ENCODE data around the gene CGNL1. TPM values are rescaled to one million over a fixed set of nuclear protein-coding genes. Genes with fewer than 3 reads are reported as not detected.

The CGNL1 gene
- total RNA-seq, 6 donors from 2014 or later = 40.1 to 81.8 (median 63.0) TPM

- ATAC-seq (ENCODE audit: low FRiP score in 2 of 2) (no peak), DNase-seq (no peak)
- no peaks in the 10 kb centered on the region for H3K27me3 ChIP-seq
- no peaks in the 10 kb centered on the region for H3K9me3 ChIP-seq
- peaks cover 0 to 25% (median 13%) of the 10 kb centered on the region in 4 donors for H3K36me3 ChIP-seq
- peak overlapping the region in 3 of 4 donors; percentile 29 to 84 (median 71) for H3K27ac ChIP-seq
- H3K4me3 ChIP-seq = no peak overlapping the region
- no peak for TF ChIP-seq POLR2AphosphoS5 (IDR thresholded peaks at IDR 0.05)
- TF ChIP-seq POLR2A (IDR thresholded peaks at IDR 0.05) = no peak
- no peak for TF ChIP-seq EP300 (IDR thresholded peaks at IDR 0.05)
- TF ChIP-seq, protein P1, sequence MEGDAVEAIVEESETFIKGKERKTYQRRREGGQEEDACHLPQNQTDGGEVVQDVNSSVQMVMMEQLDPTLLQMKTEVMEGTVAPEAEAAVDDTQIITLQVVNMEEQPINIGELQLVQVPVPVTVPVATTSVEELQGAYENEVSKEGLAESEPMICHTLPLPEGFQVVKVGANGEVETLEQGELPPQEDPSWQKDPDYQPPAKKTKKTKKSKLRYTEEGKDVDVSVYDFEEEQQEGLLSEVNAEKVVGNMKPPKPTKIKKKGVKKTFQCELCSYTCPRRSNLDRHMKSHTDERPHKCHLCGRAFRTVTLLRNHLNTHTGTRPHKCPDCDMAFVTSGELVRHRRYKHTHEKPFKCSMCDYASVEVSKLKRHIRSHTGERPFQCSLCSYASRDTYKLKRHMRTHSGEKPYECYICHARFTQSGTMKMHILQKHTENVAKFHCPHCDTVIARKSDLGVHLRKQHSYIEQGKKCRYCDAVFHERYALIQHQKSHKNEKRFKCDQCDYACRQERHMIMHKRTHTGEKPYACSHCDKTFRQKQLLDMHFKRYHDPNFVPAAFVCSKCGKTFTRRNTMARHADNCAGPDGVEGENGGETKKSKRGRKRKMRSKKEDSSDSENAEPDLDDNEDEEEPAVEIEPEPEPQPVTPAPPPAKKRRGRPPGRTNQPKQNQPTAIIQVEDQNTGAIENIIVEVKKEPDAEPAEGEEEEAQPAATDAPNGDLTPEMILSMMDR (IDR thresholded peaks at IDR 0.05) = no peak
- H3K4me1 ChIP-seq = peaks cover 27 to 39% (median 33%) of the 10 kb centered on the region in 4 donors
- WGBS, 2 donors = 43 to 62% methylated on average over 5 of the region's 5 CpGs
These were observed 172.5 kb downstream of the CGNL1 start for GRCh38 chr15:57548835-57549234.

- TF ChIP-seq, protein P1 (IDR thresholded peaks at IDR 0.05) = no peak
- TF ChIP-seq EP300 (IDR thresholded peaks at IDR 0.05) = no peak
- TF ChIP-seq POLR2A (IDR thresholded peaks at IDR 0.05) = no peak
- no peak for TF ChIP-seq POLR2AphosphoS5 (IDR thresholded peaks at IDR 0.05)
- DNase-seq (no peak), ATAC-seq (ENCODE audit: low FRiP score in 2 of 2) (no peak)
- 81 to 82% methylated on average over 6 of the region's 6 CpGs for WGBS, 2 donors
- Histone ChIP-seq H3K27ac (peak overlapping the region in 3 of 4 donors; percentile 71 to 84 (median 80)), H3K4me1 (peaks cover 31 to 49% (median 37%) of the 10 kb centered on the region in 4 donors), H3K27me3 (no peaks in the 10 kb centered on the region), H3K4me3 (no peak overlapping the region), H3K36me3 (peaks cover 0 to 24% (median 10%) of the 10 kb centered on the region in 4 donors), H3K9me3 (no peaks in the 10 kb centered on the region)
These were observed 173.6 kb downstream of the CGNL1 start for GRCh38 chr15:57549935-57550334.

GRCh38 chr15:57550640-57551039, 174.3 kb downstream of the CGNL1 start:
- Histone ChIP-seq H3K36me3 (peaks cover 0 to 19% (median 8%) of the 10 kb centered on the region in 4 donors), H3K4me3 (no peak overlapping the region), H3K27me3 (no peaks in the 10 kb centered on the region), H3K4me1 (peaks cover 31 to 49% (median 40%) of the 10 kb centered on the region in 4 donors), H3K9me3 (no peaks in the 10 kb centered on the region), H3K27ac (peak overlapping the region; percentile 71 to 84 (median 80))
- 33 to 34% methylated on average over 4 of the region's 4 CpGs for WGBS, 2 donors
- no peak for TF ChIP-seq POLR2AphosphoS5 (IDR thresholded peaks at IDR 0.05)
- no peak for TF ChIP-seq EP300 (IDR thresholded peaks at IDR 0.05)
- TF ChIP-seq POLR2A (IDR thresholded peaks at IDR 0.05) = no peak
- TF ChIP-seq, protein P1 (IDR thresholded peaks at IDR 0.05) = no peak
- DNase-seq (peak in 1 of 2 donors; percentile 87), ATAC-seq (ENCODE audit: low FRiP score in 2 of 2) (peak in 1 of 2 donors; percentile 58)

DNA sequence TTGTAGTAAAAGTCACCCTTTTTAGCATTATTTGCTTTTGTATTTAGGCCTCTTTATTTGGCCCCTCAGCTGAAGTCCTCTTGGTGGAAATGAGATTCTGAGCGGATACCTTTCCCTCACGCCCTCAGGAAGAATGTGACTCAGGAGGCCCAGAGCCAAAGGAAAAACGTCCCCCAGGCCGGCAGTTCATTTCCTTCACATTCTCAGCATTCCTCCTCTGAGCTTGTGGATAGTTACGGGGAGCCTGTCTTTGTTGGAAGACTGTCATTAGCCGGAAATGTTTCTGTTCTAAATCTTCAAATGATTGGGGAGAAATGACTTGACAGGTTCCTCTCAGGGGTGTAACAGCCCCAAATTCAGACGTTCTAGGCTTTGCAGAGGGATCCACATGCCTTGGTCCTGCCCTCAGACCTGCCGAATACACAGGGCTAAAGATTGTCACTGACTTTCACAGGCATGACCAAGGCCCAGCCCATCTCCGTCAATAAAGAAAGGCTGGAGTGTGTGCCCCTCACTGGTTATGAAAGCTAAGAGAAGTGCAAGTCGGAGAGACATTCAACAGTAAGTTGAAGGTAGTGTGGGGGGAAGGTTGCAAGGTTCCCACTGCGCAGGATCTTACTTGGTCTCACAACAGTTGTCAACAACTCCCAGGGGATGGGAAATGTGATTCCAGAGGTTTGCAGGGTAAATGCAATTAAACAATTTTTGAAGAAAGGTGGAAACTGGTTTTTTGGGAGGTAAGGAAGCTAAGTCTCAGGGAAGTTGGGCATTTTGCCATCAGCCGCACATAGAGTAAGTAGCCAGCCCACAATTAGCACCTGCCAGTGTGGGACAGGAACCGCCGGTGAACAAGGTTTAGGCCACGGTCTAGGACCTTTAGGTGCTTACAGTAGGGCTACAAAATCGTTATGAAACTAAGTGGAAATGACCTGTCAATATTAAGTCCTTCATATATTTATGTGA, 175.7 kb downstream of the CGNL1 start:
- TF ChIP-seq, protein P1 (IDR thresholded peaks at IDR 0.05) = no peak
- peak in 1 of 2 donors; percentile 29 for TF ChIP-seq POLR2AphosphoS5 (IDR thresholded peaks at IDR 0.05)
- Histone ChIP-seq H3K36me3 (peaks cover 0 to 7% (median 7%) of the 10 kb centered on the region in 4 donors), H3K27ac (peak overlapping the region; percentile 74 to 86 (median 82)), H3K9me3 (no peaks in the 10 kb centered on the region), H3K27me3 (no peaks in the 10 kb centered on the region), H3K4me1 (peaks cover 31 to 49% (median 40%) of the 10 kb centered on the region in 4 donors), H3K4me3 (no peak overlapping the region)
- ATAC-seq (ENCODE audit: low FRiP score in 2 of 2) (peak in 1 of 2 donors; percentile 62), DNase-seq (no peak)
- WGBS, 2 donors = 41 to 44% methylated on average over 16 of the region's 16 CpGs

Measured in upper lobe of left lung (tissue), 6 donors.